GM19455 (cell line): ENCODE data around the gene CCDC177.

ENCODE experiments used
- ATAC-seq: cut with Tn5 transposase; IDR thresholded peaks from one replicate; pipeline ENCODE4 v1.9.1; 2021; ENCODE audit not compliant: unreplicated experiment

CCDC177 gene

DNA sequence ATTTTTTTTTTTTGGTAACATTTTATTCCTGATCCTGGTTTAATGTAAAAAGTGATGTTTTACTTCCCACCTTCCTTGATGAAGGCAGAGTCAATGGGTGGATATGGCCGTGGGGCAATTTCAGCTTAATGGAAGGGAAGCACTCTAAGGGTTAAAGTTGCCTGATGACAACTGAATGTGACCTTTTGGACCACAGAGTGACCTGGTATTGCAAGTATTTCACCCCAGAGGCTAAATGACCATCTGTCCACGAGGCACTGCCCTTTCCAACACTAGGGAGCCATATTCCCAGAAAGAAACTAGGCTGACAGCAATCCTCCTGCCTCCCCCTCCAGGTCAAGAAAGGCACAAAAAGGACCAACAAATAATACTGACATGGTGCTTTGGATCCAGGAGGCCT, 4.8 kb downstream of the CCDC177 start:
- no peak for ATAC-seq

DNA sequence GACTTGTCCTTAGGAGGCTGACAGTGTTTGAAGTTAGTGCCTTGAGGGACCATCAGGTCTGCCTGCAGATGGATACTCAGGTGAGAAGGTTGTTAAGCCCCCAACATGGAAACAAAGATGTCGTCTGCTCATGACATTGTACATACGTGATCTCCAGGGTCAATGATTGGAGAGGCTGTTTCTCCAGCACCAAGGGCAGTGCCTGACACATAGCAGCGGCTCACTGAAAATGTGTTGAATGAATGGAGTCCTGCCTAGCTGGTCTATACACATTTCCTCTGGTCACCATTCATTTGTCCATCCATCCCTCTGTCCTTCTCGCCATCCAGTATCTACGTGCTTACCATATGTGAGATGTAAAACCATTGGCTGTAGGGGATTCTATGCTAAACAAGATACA, 7.1 kb downstream of the CCDC177 start:
- no peak for ATAC-seq

DNA sequence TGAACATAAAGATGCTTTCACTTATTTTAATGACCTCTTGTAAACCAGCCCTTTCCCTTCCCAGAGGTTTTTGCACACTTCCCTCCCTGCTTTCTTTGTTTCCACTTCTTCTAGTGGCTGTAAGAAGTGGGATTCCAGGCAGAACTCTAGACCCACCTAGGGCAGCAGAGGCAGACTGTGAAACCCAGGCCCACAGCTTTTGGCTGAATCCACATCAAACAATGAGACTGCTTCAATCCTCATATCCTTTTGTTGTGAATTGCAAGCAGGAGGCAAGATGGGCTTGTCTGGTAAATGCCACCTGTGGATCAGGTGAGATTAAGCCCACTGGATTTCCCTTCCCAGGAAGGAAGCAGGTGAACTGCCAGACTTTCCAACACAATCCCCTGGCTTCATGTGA, 12.8 kb downstream of the CCDC177 start:
- no peak for ATAC-seq

DNA sequence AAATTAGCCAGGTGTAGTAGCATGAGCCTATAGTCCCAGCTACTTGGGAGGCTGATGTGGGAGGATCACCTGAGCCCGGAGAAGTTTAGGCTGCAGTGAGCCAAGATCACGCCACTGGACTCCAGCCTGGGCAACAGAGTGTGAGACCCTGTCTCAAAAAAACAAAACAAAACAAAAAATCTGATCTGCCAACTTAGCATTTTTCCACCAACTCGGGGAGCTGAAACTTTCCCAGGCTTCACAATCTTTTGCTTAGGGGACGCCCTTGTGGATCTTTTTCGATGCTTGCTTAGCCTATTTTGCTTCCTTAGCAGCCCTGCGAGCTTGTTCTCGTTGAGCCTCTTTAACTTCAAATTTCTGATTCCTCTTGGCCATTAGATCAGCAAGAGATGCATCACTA, 13.8 kb downstream of the CCDC177 start:
- no peak for ATAC-seq

DNA sequence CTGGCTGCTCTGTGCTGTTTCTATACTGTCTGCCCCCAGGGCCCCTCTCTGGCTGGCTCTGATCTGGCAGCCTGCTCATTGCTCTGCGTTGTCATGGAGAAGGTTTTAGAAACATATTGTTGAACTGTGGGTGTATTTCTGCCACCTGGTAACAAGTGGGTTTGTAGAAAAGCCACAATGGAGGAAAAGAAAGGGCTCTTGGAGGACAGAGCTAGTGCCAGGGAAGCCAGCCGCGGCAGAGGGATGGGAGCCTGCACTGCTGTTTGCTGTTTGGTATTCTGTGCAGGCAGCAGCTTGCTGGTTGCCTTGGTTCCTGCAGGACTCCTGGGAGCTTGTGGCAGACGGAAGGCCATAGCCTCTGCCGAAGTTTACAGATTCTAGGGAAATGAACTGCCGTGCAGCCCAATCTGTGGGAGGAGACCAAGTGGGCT, 15.1 kb downstream of the CCDC177 start:
- ATAC-seq: no peak

DNA sequence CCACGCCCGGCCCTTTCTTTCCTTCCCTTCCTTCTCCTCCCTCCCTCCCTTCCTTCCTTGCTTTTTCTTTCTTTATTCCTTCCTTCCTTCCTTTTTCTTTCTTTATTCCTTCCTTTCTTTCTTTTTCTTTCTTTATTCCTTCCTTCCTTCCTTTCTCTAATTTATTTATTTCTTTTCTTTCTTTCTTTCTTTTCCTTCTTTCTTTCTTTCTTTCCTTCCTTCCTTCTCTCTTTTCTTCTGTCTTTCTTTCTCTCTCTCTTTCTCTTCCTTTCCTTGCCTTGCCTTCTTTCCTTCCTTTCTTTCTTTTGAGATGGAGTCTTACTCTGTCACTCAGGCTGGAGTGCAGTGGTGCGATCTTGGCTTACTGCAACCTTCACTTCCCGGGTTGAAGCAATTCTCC, 15.9 kb downstream of the CCDC177 start:
- no peak for ATAC-seq

DNA sequence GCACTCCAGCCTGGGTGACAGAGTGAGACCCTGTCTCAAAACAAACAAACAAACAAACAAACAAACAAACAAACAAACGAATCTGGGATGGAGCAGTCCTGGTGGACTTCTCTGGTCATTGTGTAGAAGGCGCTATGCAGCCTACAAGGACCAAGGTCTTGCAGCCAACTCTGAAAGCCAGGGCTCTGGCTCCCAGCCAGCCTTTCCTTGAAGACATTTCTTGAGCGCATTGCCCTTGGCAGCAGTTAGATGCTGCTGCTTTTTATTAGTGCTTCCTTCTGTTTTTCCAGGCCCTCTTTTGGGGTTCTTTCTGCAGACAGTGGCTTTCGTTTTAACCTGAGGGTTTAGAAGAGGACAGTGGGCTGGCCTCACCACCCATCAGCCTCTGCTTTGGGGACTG, 20.2 kb downstream of the CCDC177 start:
- ATAC-seq: no peak

DNA sequence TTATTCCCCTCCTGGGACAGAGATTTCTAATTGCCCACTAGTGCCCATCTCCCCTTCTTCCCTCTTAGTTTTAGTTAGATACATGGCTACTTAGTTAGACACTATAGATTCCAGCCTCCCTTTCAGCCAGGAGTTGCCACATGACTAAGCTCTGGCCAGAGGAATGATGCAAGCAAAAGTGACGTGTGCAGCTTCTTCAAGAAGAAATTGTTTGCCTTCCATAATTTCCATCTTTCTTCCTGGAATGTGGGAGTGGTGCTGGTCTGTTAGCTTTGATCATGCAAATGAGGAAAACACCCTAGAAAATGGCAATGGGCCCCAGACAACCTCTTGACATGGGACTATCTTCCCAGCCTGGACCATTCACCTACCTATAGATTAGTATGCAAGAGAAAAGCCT, 21.4 kb downstream of the CCDC177 start:
- ATAC-seq: no peak

DNA sequence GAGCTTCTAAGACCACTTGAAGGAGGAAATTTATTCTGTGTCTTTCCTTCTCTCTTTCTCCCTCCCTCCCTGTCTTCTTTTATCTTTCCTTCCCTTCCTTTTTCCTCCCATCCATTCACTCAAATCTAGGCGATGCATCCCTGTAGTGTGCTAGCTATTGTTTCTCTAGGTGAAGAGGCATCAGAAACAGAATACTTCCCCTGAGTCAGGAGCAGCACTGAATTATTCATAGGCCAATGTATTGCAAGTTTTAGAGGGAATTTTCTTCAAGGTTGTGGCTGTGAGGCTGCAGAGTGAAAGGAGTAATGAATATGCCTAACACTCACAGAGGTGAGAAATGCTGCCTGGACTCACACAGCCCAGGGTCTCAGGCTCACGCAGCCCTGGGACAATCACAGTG, 23.2 kb downstream of the CCDC177 start:
- ATAC-seq: no peak

DNA sequence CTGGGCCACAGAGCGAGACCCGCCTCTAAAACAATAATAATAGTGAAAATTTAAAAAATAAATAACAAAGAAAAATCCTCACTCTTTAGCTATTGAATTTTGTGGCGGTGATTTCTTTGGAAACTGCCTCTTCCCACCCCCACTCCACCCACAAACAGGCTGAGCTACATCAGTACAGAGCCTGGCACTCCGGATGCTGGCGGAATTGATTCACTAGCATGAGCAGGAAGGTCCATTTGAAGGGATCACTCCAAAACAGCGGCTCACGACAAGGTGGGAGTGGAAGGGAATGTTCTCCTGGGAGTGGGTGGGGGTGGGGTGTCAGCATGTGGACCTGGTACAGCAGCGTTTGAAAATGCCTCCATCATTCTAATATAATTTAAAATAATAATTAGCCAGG, 26.1 kb downstream of the CCDC177 start:
- ATAC-seq: no peak

DNA sequence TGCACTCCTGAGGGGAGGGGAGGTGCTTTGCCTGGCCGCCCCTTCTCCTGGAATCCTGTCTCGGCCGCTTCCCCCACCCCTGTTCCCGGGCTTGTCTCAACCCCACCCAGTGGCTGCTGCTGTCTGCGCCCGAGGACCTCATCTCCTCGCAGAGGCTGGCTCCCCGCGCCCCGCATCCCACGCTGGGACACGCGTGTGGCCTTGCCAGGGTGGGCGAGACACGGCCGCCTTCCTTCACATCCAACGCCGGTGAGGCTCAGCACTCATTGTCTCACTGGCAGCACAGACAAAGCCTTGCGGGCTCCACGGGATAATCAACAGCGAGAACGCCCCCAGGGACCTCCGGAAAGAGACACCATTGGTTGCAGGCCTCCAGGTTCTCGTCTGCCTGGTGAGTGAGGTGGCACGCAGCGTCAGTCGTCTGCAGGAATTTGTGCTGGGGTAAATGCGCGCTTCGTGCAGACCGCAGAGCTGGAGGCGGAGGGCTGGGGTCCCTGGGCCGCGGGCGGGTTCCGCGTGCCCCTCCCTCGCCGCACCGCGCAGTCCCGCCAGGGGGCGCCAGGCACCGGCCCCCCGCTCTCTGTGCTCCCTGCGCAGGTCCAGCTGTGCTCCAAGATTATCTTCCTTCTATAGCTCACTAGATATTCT, 26.8 kb downstream of the CCDC177 start:
- ATAC-seq: no peak

DNA sequence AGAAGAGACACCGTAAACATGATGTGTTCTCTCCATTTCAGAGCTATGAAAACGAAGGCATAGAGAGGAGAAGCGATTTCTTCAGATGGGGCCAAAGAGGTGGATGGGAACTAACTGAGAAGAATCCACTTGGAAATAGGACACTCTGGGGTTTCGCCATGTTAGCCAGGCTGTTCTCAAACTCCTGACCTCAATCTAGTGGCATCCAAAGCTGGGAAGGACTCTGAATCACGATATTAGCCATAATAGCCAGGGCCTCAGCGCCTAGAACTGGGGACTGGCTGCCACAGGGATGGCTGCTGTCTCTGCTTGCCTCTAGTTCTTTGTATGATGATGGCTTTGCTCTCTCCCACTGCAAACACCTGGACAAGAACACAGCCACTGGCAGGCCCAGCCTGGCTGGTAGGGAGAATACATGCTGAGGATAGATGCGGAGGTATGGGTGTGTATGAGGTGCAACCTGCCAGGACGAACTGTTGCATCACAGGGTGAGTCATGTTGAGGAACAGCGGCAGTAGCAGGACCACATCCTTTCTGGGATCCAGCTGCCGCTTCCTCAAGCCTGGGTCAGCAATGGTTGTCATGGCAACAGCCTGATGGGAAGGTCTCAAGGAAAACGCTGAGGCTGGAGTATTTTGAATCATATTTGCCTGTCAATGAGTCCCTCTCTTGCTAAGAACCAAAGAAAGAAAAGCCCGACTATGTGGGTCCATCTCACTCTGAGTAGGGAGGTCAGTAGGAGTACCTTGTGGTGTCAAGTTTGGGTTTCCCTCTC, 31.1 kb downstream of the CCDC177 start:
- no peak for ATAC-seq

DNA sequence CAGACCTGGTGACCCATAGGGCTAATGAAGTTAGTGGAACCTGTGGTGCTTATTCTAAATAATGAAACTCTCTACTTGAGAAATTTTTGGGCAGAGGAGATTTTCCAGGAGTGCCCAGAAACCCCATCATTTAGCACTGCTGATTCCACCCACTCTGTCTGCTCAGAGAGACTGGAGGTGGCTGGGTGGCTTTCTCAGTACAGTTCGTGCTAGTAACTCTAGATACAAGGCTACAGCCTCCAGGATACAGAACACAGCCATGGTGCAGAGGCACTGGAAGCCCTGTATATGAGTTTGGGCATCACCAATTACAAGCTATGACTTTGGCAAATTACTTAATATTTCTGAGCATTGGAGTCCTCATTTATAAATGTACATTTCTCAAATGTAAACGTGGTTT, 32.4 kb downstream of the CCDC177 start:
- no peak for ATAC-seq

DNA sequence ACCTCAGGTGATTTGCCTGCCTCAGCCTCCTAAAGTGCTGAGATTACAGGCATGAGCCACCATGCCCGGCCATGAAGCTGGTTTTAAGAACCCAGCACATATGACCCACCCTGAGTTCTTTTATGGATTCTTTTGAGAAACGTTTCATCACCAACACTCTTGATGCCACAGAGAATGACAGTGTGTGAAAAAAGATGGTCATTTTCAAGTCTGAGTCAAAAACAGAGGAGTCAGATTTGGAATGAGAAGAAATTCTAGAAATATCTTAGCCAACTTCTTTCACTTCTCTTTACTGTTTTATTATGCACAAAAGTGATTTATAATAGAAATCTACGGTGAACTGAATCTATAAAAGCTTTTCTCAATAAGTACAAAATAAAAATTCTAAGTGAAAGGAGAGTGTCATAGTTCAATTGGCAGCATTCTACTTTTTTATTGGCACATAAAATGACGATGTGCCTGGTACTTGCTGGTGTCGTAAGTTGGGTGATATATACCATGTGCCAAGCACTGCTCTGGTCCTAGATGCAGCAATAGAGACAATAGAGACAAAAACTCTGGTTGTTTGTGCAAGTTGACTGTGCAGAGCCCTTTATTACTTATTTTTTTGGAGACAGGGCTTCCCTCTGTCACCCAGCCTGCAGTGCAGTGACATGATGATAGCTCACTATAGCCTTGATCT, 33.9 kb downstream of the CCDC177 start:
- no peak for ATAC-seq

DNA sequence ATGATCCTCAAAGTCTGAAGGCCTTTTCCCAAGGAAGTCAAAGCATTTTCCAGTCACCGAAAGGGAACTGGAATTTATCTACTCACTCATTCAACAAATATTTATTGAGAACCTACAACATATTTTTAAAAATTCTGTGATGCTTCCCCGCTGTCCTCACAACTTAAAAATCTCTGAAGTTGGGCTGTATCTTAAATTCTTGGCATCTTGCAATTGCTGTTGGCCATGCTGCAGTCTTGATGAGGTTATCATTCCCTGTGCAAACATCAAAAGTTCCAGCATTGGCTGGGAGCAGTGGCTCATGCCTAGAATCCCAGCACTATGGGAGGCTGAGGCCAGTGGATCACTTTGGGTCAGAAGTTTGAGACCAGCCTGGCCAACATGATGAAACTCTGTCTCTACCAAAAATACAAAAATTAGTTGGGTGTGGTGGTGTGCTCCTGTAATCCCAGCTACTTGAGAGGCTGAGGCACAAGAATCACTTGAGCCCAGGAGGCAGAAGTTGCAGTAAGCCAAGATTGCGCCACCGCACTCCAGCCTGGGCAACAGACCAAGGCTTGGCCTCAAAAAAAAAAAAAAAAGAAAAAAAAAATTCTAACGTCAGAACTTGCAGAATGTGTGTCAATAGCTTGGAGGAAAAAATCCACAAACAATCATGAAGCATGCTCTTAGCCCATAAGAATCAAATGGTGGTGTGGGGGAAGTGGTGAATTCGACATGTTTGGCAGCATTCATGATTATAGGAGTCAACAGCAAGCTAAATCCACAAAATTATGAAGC, 34.9 kb downstream of the CCDC177 start:
- no peak for ATAC-seq

DNA sequence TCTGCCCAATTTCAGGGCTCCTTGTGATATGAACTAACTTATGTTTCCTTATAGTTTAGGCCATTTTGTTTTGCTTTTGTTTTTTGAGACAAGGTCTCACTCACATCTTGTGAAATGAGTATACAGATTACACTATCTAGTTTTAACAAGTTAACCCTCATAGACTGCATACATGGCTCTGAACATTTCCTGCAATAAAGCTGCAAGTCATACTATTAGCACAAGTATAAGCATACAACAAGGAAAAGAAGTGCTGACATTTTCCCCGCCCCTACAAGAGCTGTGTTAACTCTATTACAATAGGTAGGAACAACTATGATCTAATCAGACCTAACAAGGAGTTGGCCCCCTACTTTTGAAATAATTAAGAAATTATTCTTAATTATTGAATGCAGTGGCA, 35.9 kb downstream of the CCDC177 start:
- ATAC-seq: no peak

DNA sequence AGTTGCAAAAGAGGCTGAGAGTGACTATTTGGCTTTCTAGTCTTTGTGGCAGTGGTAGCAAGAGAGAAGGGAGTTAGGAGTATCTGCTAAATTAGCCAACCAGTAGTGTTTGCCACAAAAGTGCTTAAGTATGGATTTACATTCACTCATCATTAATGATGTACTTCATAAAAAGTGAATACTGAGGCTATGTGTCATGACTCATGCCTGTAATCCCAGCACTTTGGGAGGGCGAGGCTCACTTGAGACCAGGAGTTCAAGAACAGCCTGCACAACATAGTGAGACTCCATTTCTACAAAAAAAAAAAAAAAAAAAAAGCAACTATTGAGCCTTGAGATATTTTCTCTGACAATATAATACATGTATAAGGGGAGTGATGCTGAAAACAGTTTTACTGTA, 36.8 kb downstream of the CCDC177 start:
- no peak for ATAC-seq

DNA sequence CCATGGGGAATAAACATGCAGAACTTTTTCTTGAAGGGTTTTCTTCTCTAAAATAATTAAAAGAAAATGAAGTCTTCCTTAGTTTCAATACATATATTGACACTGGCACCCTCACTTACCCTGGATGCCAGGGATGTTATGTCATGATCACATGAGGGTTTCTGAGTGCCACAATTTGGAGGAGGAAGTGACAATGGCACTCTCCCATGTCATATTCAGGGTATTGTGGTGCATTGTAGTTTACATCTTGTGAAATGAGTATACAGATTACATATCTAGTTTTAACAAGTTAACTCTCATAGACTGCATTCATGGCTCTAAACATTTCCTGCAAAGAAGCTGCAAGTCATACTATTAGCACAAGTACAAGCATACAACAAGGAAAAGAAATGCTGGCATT, 37.7 kb downstream of the CCDC177 start:
- ATAC-seq: no peak

DNA sequence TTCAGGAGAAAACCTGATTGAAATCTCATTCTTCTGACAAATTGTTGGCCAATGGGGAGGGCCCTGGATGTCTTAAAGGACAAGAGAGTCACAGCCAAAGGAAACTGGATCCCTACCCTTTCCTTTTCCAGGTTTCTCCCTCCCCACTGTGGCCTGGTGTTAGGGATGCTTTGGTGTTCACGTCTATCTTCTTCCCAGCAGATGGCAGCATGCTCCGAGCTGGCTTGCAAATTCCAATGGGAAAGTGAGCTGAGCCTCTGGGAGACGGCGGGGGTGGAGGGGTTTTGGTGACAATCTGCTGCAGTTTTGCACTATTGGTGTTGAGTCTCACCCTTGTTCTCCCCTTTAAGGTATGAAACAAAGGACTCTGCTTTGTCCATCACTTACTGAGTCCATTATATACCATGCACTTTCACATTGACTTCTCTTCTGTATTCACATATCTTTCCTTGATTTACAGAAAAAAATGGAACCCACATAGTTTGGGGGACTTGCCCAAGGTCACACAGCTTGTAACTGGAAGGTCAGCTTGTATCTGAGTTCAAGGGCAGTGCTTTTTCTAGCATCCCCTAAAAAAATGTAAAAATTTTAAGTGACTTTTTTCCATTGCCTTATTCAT, 39.3 kb downstream of the CCDC177 start:
- ATAC-seq: no peak

DNA sequence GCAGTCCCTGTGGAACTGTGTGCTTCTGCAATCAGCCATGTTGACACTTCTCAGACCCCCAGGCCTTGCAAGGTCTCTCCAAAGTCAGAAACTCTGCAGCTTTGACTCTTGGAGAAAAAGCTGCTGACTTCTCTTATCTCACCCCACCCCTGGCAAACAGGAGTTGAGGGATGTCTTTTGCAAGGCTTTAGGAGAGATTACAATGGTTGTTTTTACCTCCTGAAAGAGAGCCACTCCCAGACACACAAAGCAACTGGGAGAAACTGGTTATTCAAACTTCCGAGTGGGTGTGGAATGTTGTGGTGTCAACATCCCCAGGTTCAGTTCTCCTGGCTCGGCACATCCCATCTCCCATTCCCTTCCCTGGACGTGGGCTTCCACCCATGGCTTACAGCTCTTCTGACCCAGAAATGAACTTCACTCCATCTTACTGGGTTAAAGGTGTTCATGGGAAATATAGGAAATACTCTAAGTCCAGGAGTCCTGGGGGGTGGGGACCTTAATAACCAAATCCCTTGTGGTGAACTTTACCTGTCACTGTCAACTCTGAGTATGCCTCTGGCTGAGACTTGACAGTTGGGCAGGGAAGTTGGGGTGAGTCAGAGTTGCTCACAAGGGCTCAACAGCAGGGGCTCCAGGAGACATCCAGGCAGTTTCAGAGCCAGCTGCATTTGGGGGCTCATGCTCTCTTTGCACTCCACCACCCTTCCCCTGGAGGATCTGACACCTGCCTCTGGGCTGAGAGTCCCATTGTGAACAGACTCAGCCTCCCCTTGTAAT, 41.9 kb downstream of the CCDC177 start:
- ATAC-seq: no peak
